ENCODE results near the gene KRT76.
"Not testable (repeated sequence)": the region's sequence is repeated elsewhere in the genome, so short reads cannot be mapped to it uniquely, and the experiment has no call there.

KRT76 gene

GRCh38 chr12:52796839-52797528 is 19.8 kb upstream of the KRT76 start:
- no peak for DNase-seq

GRCh38 chr12:52796429-52796794 is 19.3 kb upstream of the KRT76 start:
- no peak for DNase-seq

GRCh38 chr12:52795694-52796428 is 18.7 kb upstream of the KRT76 start, which contains the start of gene KRT3:
KRT3 (minus strand) TSS chr12:52796117; CDS start chr12:52796042, 75 bp downstream.
- DNase-seq: no peak

GRCh38 chr12:52795332-52795674 is 18.2 kb upstream of the KRT76 start:
- not testable (repeated sequence) for DNase-seq

DNA sequence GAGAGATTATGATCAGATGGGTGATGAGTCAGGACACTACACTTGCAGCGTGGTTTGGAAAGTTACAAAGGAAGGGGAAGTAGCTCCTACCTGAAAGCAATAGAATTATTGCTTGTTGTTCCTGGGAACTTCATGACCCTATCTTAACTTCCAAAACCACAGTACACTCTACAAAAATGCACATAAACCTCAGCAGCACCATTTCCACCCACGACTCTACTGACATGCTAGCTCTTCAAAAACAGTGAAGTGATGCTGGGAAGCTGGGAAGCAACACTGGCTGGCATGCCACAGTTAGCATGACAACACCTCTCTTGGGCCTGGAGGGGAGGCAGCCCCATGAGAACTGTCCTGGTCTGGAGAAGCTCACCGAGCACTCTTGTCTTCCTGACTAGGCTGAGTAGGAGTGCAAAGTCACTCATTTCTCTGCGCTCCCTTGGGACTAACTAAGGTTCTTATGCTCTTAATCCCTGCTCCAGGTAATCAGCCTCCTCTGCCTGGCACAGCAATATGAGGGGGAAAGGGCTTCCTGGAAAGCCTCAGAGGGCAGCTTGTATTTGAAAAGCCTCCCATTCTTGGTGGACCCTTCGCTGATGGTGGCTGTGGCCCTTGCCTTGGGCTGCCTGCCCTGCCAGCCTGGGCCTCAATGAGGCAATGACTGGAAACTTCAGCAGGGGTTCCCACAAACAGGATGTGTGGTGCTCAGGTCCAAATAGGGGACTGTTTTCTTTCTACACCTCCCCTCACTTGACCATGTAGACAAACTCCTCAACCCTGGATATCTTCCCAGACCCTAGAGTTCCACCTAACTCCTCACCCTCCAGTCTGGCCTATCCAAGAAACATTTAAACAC is 17.6 kb upstream of the KRT76 start:
- no peak for DNase-seq

- DNase-seq: no peak
These were observed 15.3 kb upstream of the KRT76 start for GRCh38 chr12:52792185-52793029.

GRCh38 chr12:52791271-52792184 is 14.4 kb upstream of the KRT76 start:
- DNase-seq: no peak

- no peak for DNase-seq
These were observed 13.5 kb upstream of the KRT76 start for GRCh38 chr12:52790427-52791270.

DNA sequence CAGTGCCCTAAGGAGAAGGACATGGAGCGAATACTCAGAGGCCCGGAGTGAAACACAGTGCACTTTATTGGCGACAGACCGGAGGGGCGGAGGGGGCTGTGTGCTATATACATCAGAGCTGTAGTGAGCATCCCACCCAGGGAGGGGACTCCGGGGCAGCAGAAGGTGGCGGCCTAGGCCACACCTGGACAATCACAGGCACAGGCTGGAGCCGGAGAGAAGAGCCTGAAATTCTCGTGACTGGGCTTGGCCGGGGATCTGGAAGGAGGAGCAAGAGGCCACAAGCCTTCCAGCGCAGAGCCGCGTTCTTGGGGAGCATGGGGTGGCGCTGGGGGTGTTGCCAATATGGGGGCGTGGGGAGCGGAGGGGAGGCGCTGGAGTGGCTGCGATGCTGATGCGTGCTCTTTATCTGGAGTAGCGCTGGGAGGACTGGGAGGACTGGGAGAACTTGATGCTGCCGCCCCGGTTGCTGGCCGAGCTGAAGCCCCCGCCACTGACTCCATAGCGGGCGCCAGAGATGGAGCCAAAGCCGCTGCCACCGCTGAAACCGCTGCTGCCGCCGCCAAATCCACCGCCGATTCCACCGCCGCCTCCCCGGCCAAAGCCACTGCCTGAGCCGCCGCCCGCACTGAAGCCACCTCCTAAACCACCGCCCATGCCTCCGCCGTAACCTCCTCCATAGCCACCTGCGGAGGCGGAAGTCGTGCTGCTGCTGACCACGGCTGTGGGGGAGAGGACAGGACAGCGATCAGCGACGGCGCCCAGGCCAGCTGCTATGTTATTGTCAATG is 12.7 kb upstream of the KRT76 start:
- no peak for DNase-seq

DNA sequence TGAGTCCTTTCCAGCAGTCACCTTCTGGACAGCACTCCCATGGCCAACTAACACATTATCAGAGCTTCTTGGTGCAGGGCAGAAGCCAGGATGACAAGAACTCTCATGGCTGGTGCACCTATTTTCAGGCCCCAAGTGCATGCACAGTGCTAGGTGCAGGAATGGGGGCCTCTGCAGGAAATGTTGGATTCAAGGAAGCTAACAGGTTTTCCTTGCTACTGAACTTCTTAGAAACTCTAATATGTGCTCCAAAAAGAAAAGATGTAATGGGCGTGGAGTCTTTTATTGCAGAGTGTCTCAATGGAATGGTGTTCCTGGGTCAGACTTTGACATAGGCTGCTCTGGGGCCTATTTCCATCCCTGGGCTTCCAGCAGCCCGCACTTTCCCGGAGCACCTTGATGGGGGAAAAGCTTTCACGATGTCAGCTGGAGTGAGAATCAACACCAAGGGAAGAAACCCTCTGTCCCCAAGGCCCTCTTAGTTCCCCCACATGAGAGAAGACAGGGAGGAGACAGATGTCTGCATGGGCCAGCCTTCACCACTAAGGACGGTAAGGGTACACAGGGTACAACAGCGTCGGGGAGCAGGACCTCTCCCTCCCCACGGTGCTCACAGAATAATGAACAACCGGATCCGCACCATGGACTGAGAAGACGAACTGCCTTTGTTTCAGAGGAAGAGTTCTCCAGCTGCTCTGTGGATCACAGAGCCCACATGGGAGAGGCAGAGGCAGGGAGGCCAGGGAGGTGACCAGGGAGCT is 11.9 kb upstream of the KRT76 start:
- no peak for DNase-seq

- no peak for DNase-seq
These were observed 11.2 kb upstream of the KRT76 start for GRCh38 chr12:52788192-52788875.

GRCh38 chr12:52787324-52788191 is 10.4 kb upstream of the KRT76 start:
- no peak for DNase-seq

DNA sequence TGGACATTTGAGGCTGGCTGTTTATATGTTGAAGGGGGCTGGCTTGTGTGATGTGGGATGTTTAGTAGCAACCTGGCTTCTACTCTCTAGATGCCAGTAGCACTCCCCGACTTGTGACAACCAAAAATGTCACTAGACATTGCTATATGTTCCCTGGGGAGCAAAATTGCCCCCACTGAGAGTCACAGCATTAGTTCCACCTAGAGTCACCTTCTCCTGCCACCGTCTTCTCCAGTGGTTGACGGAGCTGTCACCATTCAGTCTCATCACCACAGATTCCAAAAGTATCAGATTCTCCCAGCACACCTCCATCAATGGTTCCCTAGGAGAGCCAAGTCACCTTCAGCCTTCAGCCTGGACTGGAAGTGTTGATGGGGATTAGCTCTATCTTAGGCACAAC is 7.8 kb upstream of the KRT76 start:
- no peak for DNase-seq

- no peak for DNase-seq
These were observed 6.6 kb upstream of the KRT76 start for GRCh38 chr12:52783563-52784316.

GRCh38 chr12:52782502-52782901 is 5.4 kb upstream of the KRT76 start:
- DNase-seq: no peak

DNA sequence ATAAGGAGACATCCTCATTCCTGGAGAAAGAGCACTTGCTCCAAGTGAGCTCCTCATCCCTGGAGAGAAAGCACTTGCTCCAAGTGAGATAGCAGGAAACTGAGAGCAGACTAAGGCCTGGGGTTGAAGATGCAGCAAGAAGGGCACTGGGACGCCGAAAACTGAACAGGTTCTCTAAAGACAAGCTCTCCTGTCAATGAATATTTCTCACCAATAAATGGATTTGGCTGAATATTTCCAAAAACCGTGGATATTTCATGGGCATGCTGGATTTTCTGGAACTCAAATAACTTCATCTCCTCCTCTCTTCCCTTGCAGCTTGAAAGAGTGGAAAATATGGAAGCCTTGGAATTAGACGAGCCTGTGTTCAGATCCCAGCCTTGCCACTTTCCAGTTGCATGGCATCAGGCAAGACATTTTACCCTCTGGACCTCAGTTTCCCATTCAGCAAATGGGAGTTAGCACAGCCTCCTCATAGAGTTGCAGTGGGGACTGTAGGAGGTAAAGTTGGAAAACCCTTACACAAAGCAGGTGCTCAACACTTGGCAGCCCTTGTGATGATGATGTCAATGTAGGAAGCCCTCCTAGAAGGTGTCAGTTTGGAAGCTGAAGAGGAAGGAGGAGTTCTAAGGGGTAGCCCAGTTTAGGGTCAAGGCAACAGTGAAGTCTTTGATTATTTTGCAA is 4.4 kb upstream of the KRT76 start:
- DNase-seq: no peak

Data from Kasumi-1 (cell line).